ENCODE measurements around the gene FN1. TPM values are rescaled to one million over a fixed set of nuclear protein-coding genes. Genes with fewer than 3 reads are reported as not detected.

FN1 gene
- total RNA-seq, 1 experiment from 2014 or later: 1,570 TPM

GRCh38 chr2:215359576-215359922, 76.3 kb downstream of the FN1 start:
- ChIA-PET POLR2A (ENCODE audit: low non-redundant PET) (no interaction called here), CTCF (no interaction called here)
- Histone ChIP-seq H3K4me1 (ENCODE audit: insufficient read depth, low read length, poor library complexity, severe bottlenecking) (peaks cover 9% of the 10 kb centered on the region), H3K27ac (ENCODE audit: low read depth, low read length, poor library complexity, severe bottlenecking) (no peak overlapping the region), H3K36me3 (ENCODE audit: insufficient read depth, low read length, poor library complexity, severe bottlenecking) (peaks cover 48% of the 10 kb centered on the region), H3K27me3 (replicated peaks; ENCODE audit: insufficient read depth, low read depth, low read length, poor library complexity) (no peaks in the 10 kb centered on the region), H3K4me3 (ENCODE audit: low read depth, low read length, poor library complexity, severe bottlenecking) (no peak overlapping the region), H3K9me3 (ENCODE audit: low read depth, low read length, poor library complexity, severe bottlenecking) (no peaks in the 10 kb centered on the region)
- TF ChIP-seq EZH2 (IDR thresholded peaks at IDR 0.05; ENCODE audit: borderline replicate concordance, low read depth, low read length, poor library complexity, severe bottlenecking) (no peak), CTCF (conservative IDR thresholded peaks at IDR 0.05; ENCODE audit: low read depth, low read length) (no peak)
- intact Hi-C loops (cut with micrococcal nuclease; ENCODE audit: unreplicated experiment): no loop called here
- BruUV-seq (replicated peaks): no TSS peak
- DNase-seq (ENCODE audit: low spot score): no peak

- TF ChIP-seq CTCF (conservative IDR thresholded peaks at IDR 0.05; ENCODE audit: low read depth, low read length): no peak
- TF ChIP-seq EZH2 (IDR thresholded peaks at IDR 0.05; ENCODE audit: borderline replicate concordance, low read depth, low read length, poor library complexity, severe bottlenecking): no peak
- CTCF ChIA-PET: no interaction called here
- BruUV-seq (replicated peaks): no TSS peak
These were observed 76.8 kb downstream of the FN1 start for GRCh38 chr2:215358891-215359575.

GRCh38 chr2:215358312-215358845, 77.5 kb downstream of the FN1 start:
- peaks cover 4% of the 10 kb centered on the region for H3K4me1 ChIP-seq (ENCODE audit: insufficient read depth, low read length, poor library complexity, severe bottlenecking)
- CTCF ChIA-PET: no interaction called here
- intact Hi-C loops (cut with micrococcal nuclease; ENCODE audit: unreplicated experiment): no loop called here
- DNase-seq (ENCODE audit: low spot score): no peak
- POLR2A ChIA-PET (ENCODE audit: low non-redundant PET): no interaction called here
- no peak for TF ChIP-seq EZH2 (IDR thresholded peaks at IDR 0.05; ENCODE audit: borderline replicate concordance, low read depth, low read length, poor library complexity, severe bottlenecking)
- TF ChIP-seq CTCF (conservative IDR thresholded peaks at IDR 0.05; ENCODE audit: low read depth, low read length): no peak
- no TSS peak for BruUV-seq (replicated peaks)
- H3K27ac ChIP-seq (ENCODE audit: low read depth, low read length, poor library complexity, severe bottlenecking): no peak overlapping the region
- H3K36me3 ChIP-seq (ENCODE audit: insufficient read depth, low read length, poor library complexity, severe bottlenecking): peaks cover 36% of the 10 kb centered on the region
- no peaks in the 10 kb centered on the region for H3K27me3 ChIP-seq (replicated peaks; ENCODE audit: insufficient read depth, low read depth, low read length, poor library complexity)
- no peaks in the 10 kb centered on the region for H3K9me3 ChIP-seq (ENCODE audit: low read depth, low read length, poor library complexity, severe bottlenecking)
- no peak overlapping the region for H3K4me3 ChIP-seq (ENCODE audit: low read depth, low read length, poor library complexity, severe bottlenecking)

More at GRCh38 chr2:215358891-215359575, 76.8 kb downstream of the FN1 start:
- Histone ChIP-seq H3K27me3 (replicated peaks; ENCODE audit: insufficient read depth, low read depth, low read length, poor library complexity) (no peaks in the 10 kb centered on the region), H3K27ac (ENCODE audit: low read depth, low read length, poor library complexity, severe bottlenecking) (no peak overlapping the region), H3K9me3 (ENCODE audit: low read depth, low read length, poor library complexity, severe bottlenecking) (no peaks in the 10 kb centered on the region), H3K36me3 (ENCODE audit: insufficient read depth, low read length, poor library complexity, severe bottlenecking) (peaks cover 43% of the 10 kb centered on the region), H3K4me1 (ENCODE audit: insufficient read depth, low read length, poor library complexity, severe bottlenecking) (peaks cover 7% of the 10 kb centered on the region), H3K4me3 (ENCODE audit: low read depth, low read length, poor library complexity, severe bottlenecking) (no peak overlapping the region)
- intact Hi-C loops (cut with micrococcal nuclease; ENCODE audit: unreplicated experiment): no loop called here
- POLR2A ChIA-PET (ENCODE audit: low non-redundant PET): no interaction called here
- DNase-seq (ENCODE audit: low spot score): no peak
